ENCODE measurements around the gene MAST4. TPM values are rescaled to one million over a fixed set of nuclear protein-coding genes. Genes with fewer than 3 reads are reported as not detected.

The MAST4 gene
- total and polyA plus RNA-seq, 2 of the 13 experiments (the other 11 are each of a cell fraction or from before 2014, with no cell fraction given), result 3.4 to 3.7 TPM

DNA sequence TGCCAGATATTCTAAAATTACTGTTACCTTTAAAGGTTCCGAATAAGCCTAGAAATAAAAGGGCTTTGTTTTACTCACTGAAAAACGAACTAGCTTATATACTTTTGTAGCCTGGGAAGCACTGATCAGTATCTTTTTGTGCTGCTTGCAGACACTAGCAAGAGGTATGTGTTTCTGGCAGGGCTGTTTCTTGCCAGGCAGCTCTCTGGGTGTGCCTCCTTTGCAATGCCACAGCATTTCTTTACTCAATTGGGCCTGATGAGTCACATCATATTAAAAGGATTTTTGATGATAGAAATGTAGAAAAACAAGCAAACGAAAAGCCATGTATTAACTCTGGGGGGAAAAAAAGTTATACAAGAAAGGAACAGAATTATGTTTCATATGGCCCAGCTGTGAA lies 564.8 kb downstream of the MAST4 start (continued):
- no peak for TF ChIP-seq DMAP1 (CRISPR knock-in tag; IDR thresholded peaks at IDR 0.05)
- no peak for TF ChIP-seq ZC3H4 (CRISPR knock-in tag; IDR thresholded peaks at IDR 0.05; ENCODE audit: borderline replicate concordance)
- no peak for TF ChIP-seq RBM22 (optimal IDR thresholded peaks at IDR 0.05; ENCODE audit: low read length)
- no peak for TF ChIP-seq STAT6 (CRISPR knock-in tag; IDR thresholded peaks at IDR 0.05; ENCODE audit: borderline replicate concordance)
- no peak for TF ChIP-seq ZNF496 (CRISPR knock-in tag; IDR thresholded peaks at IDR 0.05; ENCODE audit: insufficient replicate concordance)
- TF ChIP-seq NPAS2 (CRISPR knock-in tag; IDR thresholded peaks at IDR 0.05; ENCODE audit: borderline replicate concordance), result no peak
- TF ChIP-seq PAX8 (CRISPR knock-in tag; IDR thresholded peaks at IDR 0.05; ENCODE audit: borderline replicate concordance), result no peak
- no peak for TF ChIP-seq ARHGAP35 (CRISPR knock-in tag; IDR thresholded peaks at IDR 0.05; ENCODE audit: borderline replicate concordance)

DNA sequence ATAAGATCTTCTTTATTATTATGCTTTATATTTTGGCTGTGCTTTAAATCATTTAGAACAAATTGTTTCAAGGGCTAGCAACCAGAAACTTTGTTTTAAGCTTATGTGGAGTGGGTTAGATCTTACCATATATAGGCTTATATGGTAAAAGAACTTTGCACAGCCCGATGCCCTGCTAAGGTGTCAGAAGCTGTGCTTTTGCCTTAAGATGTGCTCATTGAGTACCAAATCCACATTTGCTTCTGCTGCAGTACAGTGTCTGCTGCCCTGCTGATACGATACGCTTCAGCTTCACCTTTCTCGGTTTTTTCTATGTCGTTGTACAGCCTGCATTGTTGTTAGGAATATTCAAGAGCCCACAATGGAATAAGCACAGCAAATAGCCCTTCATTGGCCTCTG lies 565.6 kb downstream of the MAST4 start:
- no peaks in the 10 kb centered on the region for H4K20me1 ChIP-seq (ENCODE audit: insufficient read depth, low read length)
- H3K4me1 ChIP-seq (ENCODE audit: insufficient read depth, low read length), result no peaks in the 10 kb centered on the region
- H3K36me3 ChIP-seq (replicated peaks in 1 of 2; ENCODE audit: control insufficient read depth in 1 of 2, insufficient read depth in 2 of 2, low read length in 2 of 2), result peaks cover 1 to 21% of the 10 kb centered on the region in 2 experiments; a peak in 4 of 5 replicates
- BruUV-seq (replicated peaks), result no TSS peak
- H3K79me2 ChIP-seq (ENCODE audit: insufficient read depth, low read length), result no peaks in the 10 kb centered on the region
- ChIA-PET CTCF (ENCODE audit: low intra/inter-chr PET ratio, low total read pairs) (no interaction called here), POLR2A (no interaction called here)
- H3K27me3 ChIP-seq (ENCODE audit: control insufficient read depth in 1 of 2, insufficient read depth in 2 of 2, low read length in 2 of 2), result no peaks in the 10 kb centered on the region
- H3K9me3 ChIP-seq (ENCODE audit: low read length), result no peaks in the 10 kb centered on the region
- H2AFZ ChIP-seq (ENCODE audit: low read length), result no peak overlapping the region
- H3K4me3 ChIP-seq (replicated peaks in 1 of 3; ENCODE audit: insufficient read depth in 1 of 3, low read depth in 2 of 3, low read length in 3 of 3), result no peak overlapping the region
- no peak overlapping the region for H3K9ac ChIP-seq (ENCODE audit: insufficient read depth, low read depth, low read length)
- DNase-seq (ENCODE audit: low spot score) (no peak), FAIRE-seq (no peak), ATAC-seq (no peak)
- no peak overlapping the region for H3K27ac ChIP-seq (ENCODE audit: extremely low read length, insufficient read depth, low read length)
- H3K4me2 ChIP-seq (ENCODE audit: low read depth, low read length), result no peak overlapping the region
- WGBS (ENCODE audit: low lambda C conversion rate), result 95% methylated on average over 5 of the region's 5 CpGs
- in situ Hi-C loops (cut with HindIII; ENCODE audit: extremely low pct_ligation_motif_present, low pct_unique_long_range_greater_than_20kb), result no loop called here
- intact Hi-C loops (cut with micrococcal nuclease; ENCODE audit: unreplicated experiment), result no loop called here
- no peak for TF ChIP-seq TBX3 (IDR thresholded peaks at IDR 0.05; ENCODE audit: borderline replicate concordance)
- TF ChIP-seq HNF4A (CRISPR knock-in tag; IDR thresholded peaks at IDR 0.05), result no peak
- TF ChIP-seq, protein P1, sequence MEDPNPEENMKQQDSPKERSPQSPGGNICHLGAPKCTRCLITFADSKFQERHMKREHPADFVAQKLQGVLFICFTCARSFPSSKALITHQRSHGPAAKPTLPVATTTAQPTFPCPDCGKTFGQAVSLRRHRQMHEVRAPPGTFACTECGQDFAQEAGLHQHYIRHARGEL (CRISPR knock-in tag; IDR thresholded peaks at IDR 0.05), result no peak
- TF ChIP-seq REPIN1 (CRISPR knock-in tag; IDR thresholded peaks at IDR 0.05; ENCODE audit: borderline replicate concordance, low read depth), result no peak
- no peak for TF ChIP-seq GZF1 (CRISPR knock-in tag; IDR thresholded peaks at IDR 0.05)

Measured in HepG2 (cell line).